Stimulated activated CD8-positive, alpha-beta memory T cell treated with anti-CD3 and anti-CD28 coated beads, Interleukin-7, amount 100 ng/mL, for 4 hours (primary cell): ENCODE data around the gene NOL4L.

Experiments used
- DNase-seq, 2 donors: peaks; one replicate each; pipeline ENCODE4 v3.0.0-alpha.2; 2020; ENCODE audit warnings: low read depth in 2 of 2

Gene NOL4L

GRCh38 chr20:32613192-32614053 is 28.3 kb upstream of the NOL4L start:
- DNase-seq = no peak

GRCh38 chr20:32612351-32613191 is 27.4 kb upstream of the NOL4L start:
- DNase-seq = no peak

DNA sequence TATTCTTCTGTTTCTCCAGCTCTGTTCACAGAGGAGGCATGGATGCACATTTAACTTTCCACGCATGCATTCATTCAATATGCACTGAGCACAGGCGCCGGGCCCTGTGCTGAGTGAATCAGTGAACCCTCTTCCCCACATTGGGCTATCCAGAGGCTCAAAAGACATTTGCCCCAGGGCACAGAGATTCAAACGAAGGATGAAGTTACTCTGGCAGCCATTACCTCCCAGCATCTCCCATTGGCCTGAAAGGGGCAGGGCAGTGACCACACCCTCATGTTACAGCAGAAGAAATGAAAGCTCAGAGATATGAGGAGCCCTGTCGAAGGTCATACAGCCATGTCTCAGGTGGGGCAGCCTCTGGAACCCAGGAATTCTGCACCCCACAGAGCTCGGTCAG is 26.7 kb upstream of the NOL4L start:
- no peak for DNase-seq

DNA sequence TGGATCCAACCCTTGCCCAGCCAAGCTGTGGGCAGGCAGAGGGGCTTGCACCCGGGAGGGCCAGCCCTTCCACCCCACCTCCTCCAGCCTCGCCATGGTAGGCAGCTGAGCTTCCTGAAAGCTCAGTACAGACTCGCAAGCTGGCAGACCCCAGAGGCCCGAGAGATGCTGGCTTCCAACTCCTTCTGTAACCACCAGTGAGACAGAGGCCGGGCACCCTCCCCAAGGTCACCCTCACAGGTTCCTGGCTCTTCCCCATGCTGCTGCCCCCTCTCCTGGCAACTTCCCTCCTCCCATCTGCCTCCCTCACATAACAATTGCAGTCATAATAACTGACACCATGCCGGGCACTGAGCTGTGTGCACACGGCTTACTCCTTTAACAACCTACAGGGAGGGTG is 26.2 kb upstream of the NOL4L start:
- no peak for DNase-seq

- DNase-seq = no peak
These were observed 25.5 kb upstream of the NOL4L start for GRCh38 chr20:32610472-32611218.

GRCh38 chr20:32609993-32610392 is 24.9 kb upstream of the NOL4L start:
- DNase-seq = no peak

DNA sequence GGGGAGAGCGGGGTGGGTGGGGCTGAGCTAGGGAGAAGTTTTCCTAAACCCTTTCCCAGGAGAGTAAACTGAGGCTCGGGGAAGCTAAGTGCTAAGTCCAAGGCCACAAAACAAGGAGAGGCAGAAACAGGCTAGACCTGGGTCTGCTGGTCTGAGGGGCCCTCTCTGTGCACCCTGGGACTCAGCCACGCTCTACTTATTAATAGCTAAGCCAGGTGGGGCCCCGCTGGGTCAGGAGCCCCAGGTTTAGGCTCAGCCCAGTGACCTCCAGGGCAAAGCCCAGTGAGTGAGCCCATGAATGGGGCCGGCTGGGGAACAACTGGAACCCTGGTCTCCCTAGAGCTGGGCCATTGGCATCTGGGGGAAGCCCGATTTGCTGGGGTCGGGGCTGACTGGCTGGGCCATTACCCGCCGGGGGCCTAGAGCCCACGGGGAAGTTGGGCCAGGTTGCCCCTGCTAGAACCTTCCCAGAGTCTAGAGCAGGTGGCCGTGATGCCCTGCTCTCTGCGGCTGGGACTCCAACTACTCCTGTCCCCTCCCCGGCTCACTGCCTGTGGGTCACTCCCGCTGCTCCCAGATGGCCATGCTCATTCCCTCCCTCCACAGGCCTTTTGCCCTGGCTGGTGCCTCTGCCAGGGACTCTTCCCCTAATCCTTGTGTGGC is 24.1 kb upstream of the NOL4L start:
- no peak for DNase-seq

GRCh38 chr20:32608664-32609015 is 23.5 kb upstream of the NOL4L start:
- DNase-seq = no peak

- DNase-seq = no peak
These were observed 22.9 kb upstream of the NOL4L start for GRCh38 chr20:32607727-32608663.

GRCh38 chr20:32607324-32607723 is 22.2 kb upstream of the NOL4L start:
- no peak for DNase-seq

DNA sequence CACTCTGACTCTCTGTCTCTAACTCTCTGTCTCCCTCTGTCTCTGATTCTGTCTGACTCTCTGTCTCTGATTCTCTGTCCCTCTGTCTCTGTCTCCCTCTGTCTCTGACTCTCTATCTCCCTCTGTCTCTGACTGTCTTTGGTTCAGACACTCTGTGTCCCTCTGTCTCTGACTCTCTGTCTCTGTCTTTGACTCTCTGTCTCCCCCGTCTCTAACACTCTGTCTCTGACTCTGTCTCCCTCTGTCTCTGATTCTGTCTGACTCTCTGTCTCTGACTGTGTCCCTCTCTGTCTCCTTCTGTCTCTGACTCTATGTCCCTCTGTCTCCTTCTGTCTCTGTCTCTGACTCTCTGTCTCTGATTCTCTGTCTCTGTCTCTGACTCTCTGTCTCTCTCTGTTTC is 21.7 kb upstream of the NOL4L start:
- DNase-seq = no peak

- no peak for DNase-seq
These were observed 21.0 kb upstream of the NOL4L start for GRCh38 chr20:32606107-32606506.

- no peak for DNase-seq
These were observed 20.1 kb upstream of the NOL4L start for GRCh38 chr20:32605167-32605656.

DNA sequence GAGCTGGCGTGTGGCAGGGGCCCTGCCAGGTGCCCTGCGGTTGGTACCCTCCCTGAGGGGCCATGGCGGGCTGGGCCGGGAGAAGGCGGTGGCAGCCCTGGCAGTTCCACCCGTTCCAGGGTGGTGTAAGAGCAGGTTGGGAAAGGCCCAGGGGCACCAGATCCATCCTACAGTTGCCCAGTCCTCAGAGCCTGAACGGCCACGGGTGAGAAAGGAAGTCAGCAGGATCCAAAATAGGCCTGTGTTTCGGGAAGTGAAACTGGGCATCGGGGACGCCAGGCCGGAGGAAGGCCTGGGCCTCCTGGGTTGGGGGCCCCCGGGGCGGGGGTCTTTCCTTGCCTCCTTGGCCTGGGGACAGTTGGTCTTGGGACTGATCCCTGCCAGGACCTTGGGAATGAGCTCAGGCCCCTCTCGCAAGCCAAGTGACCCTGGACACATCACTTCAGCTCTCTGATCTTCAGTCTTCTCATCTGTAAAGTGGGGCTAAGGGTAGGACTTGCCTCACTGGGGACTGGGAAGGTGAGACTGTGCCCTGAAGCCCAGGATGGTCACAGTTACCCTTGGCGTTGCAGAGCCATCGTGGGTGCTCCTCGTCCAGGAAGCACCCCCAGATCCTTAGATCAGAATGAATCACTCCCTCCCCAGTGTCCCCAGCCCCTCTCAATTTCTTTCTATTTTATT is 18.1 kb upstream of the NOL4L start:
- no peak for DNase-seq

- DNase-seq = no peak
These were observed 17.1 kb upstream of the NOL4L start for GRCh38 chr20:32602273-32602672.

DNA sequence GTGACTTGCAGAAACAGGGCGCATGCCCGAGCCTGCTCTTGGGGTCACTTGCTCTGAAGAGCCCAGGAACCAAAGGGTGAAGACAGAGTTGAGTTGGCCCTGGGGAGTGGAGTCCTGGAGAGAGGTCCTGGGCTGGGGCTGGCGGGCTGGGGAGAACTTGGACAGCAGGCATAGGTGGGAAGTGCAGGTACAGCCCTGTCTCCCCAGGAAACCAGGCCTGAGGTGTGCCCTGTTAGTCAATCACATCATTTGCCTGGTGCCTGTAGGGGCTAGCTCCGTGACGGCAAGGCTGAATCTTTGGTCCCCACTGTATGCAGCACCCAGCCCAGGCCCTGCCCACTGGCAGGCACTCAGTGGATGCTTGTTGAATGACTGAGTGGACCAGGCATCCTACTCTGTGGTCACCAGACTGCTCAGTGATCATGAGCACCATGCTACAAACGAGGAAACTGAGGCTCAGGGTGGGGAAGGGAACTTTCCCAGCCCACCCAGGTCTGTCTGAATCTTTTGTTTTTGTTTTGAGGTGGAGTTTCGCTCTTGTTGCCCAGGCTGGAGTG is 15.6 kb upstream of the NOL4L start:
- DNase-seq = no peak

GRCh38 chr20:32599783-32600340 is 14.7 kb upstream of the NOL4L start:
- no peak for DNase-seq

GRCh38 chr20:32598606-32599005 is 13.5 kb upstream of the NOL4L start:
- DNase-seq = no peak

DNA sequence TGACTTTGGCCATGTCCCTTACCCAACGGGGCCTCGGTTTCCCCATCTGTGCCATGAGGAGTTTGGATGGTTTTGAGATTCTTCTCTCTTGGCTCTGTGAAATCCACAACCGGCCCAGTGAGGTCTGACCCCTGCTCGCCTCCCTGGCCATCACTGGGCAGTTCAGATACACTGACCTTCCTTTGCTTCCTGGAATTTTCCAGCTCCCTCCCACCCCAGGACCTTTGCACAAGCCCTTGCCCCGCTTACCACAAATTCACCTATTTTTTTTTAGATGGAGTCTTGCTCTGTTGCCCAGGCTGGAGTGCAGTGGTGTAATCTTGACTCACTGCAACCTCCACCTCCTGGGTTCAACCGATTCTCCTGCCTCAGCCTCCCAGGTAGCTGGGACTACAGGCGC is 12.6 kb upstream of the NOL4L start:
- DNase-seq = no peak
